HepG2 (cell line): ENCODE results near the gene CNGA1. TPM values are rescaled to one million over a fixed set of nuclear protein-coding genes. Genes with fewer than 3 reads are reported as not detected.

Source experiments
- ATAC-seq: fragments of 200-7000 bp; cut with Tn5 transposase; 3 replicates; pipeline ENCODE4 v1.9.1; 2020; ENCODE audit warnings: mild to moderate bottlenecking, moderate library complexity
- BruUV-seq: library from RNA; stranded (reverse); fragments of 400-500 nt; replicated peaks from 2 replicates; lab custom pipeline; 2021; lab: Mats Ljungman, UMichigan
- CTCF ChIA-PET: fragments of 300-600 bp; formaldehyde crosslinking; extraction: SDS; loops from one replicate; lab custom pipeline; 2021; ENCODE audit warnings: low total read pairs, inconsistent platforms, low intra/inter-chr PET ratio; lab: Yijun Ruan, JAX
- POLR2A ChIA-PET: fragments of 350-600 bp; sonication (Branson Sonifier 250); formaldehyde crosslinking; loops from one replicate; lab custom pipeline; 2020; ENCODE audit warnings: antibody characterized with exemption, inconsistent platforms; lab: Yijun Ruan, JAX
- DNase-seq: peaks from one replicate; pipeline ENCODE4 v3.0.0-alpha.2; 2015; ENCODE audit warnings: low spot score
- FAIRE-seq: peaks from 3 replicates; lab custom pipeline; 2011; peaks lifted over from hg19 to GRCh38; lab: Jason Lieb, UNC
- H2AFZ ChIP-seq: one replicate; pipeline ENCODE4 v1.6.1; 2011; ENCODE audit warnings: low read length, inconsistent platforms
- H3K27ac ChIP-seq: fragments of 300-600 bp; 3 replicates; pipeline ENCODE4 v1.8.0; 2011; ENCODE audit warnings: mixed run types, mild to moderate bottlenecking, mixed read lengths, low read length, inconsistent platforms; ENCODE audit not compliant: insufficient read depth; ENCODE audit errors: extremely low read length
- H3K27me3 ChIP-seq, 2 experiments: fragments of 200-600 bp in 1 of 2; 2 replicates in 1 of 2; 3 replicates in 1 of 2; pipeline versions ENCODE4 v1.6.0 to v1.8.0; 2011; ENCODE audit warnings: low read length in 2 of 2, mild to moderate bottlenecking in 2 of 2, moderate library complexity in 2 of 2, inconsistent platforms in 1 of 2; ENCODE audit not compliant: insufficient read depth in 2 of 2, control insufficient read depth in 1 of 2
- H3K36me3 ChIP-seq, 2 experiments: fragments of 200-600 bp in 1 of 2; replicated peaks in 1 of 2; 2 replicates in 1 of 2; 3 replicates in 1 of 2; pipeline versions ENCODE4 v1.5.1 to v1.8.0; 2011; ENCODE audit warnings: low read length in 2 of 2, inconsistent platforms in 1 of 2; ENCODE audit not compliant: insufficient read depth in 2 of 2, control insufficient read depth in 1 of 2
- H3K4me1 ChIP-seq: 2 replicates; pipeline ENCODE4 v1.5.1; 2012; ENCODE audit warnings: low read length, inconsistent platforms; ENCODE audit not compliant: insufficient read depth
- H3K4me2 ChIP-seq: 2 replicates; pipeline ENCODE4 v1.6.0; 2011; ENCODE audit warnings: low read depth, low read length, inconsistent platforms
- H3K4me3 ChIP-seq, 3 experiments: fragments of 200-600 bp in 1 of 3; sonication (generic), shearing (Covaris generic) in 1 of 3; replicated peaks in 1 of 3; 2 replicates each; pipeline ENCODE4 v1.5.1; 2011 to 2016; ENCODE audit warnings: low read length in 3 of 3, inconsistent platforms in 2 of 3, low read depth in 2 of 3, mild to moderate bottlenecking in 2 of 3, control low read depth in 1 of 3, mixed read lengths in 1 of 3; ENCODE audit not compliant: insufficient read depth in 1 of 3
- H3K79me2 ChIP-seq: one replicate; pipeline ENCODE4 v1.6.1; 2011; ENCODE audit warnings: low read length, inconsistent platforms; ENCODE audit not compliant: insufficient read depth
- H3K9ac ChIP-seq: 2 replicates; pipeline ENCODE4 v1.6.0; 2011; ENCODE audit warnings: mild to moderate bottlenecking, low read depth, low read length, inconsistent platforms; ENCODE audit not compliant: insufficient read depth
- H3K9me3 ChIP-seq: 2 replicates; pipeline ENCODE4 v1.5.1; 2012; ENCODE audit warnings: mild to moderate bottlenecking, low read length
- H4K20me1 ChIP-seq: 2 replicates; pipeline ENCODE4 v1.6.0; 2011; ENCODE audit warnings: inconsistent platforms, mild to moderate bottlenecking, low read length, moderate library complexity; ENCODE audit not compliant: insufficient read depth
- GTF2F1 ChIP-seq: fragments of 150-350 bp; IDR thresholded peaks from 2 replicates; pipeline ENCODE4 v1.6.1; 2014; ENCODE audit warnings: low read length
- HDAC1 ChIP-seq: sonication (generic); formaldehyde crosslinking; IDR thresholded peaks from 2 replicates; pipeline ENCODE4 v1.5.1; 2020; ENCODE audit warnings: mild to moderate bottlenecking, missing genetic modification reagents
- JUND ChIP-seq: sonication (generic); formaldehyde crosslinking; IDR thresholded peaks from 2 replicates; pipeline ENCODE4 v1.8.0; 2022; ENCODE audit warnings: mild to moderate bottlenecking, missing genetic modification reagents
- PHB2 ChIP-seq: fragments of 450-650 bp; IDR thresholded peaks from 2 replicates; pipeline ENCODE4 v1.6.1; 2018; ENCODE audit not compliant: partially characterized antibody
- RFX3 ChIP-seq: IDR thresholded peaks from 2 replicates; pipeline ENCODE4 v1.6.1; 2016; ENCODE audit warnings: missing biosample characterization, missing genetic modification reagents
- SIX4 ChIP-seq: sonication (generic); formaldehyde crosslinking; IDR thresholded peaks from 2 replicates; pipeline ENCODE4 v1.4.0; 2020; ENCODE audit warnings: missing genetic modification reagents
- SMAD3 ChIP-seq: sonication (generic); formaldehyde crosslinking; IDR thresholded peaks from 2 replicates; pipeline ENCODE4 v1.4.0; 2020; ENCODE audit warnings: missing genetic modification reagents
- SPEN ChIP-seq: sonication (generic); formaldehyde crosslinking; IDR thresholded peaks from 2 replicates; pipeline ENCODE4 v1.5.1; 2020; ENCODE audit warnings: low read depth, mild to moderate bottlenecking, missing genetic modification reagents
- TAF15 ChIP-seq: fragments of 200-400 bp; formaldehyde crosslinking; IDR thresholded peaks from one replicate; pipeline ENCODE4 v1.6.1; 2018; ENCODE audit warnings: mild to moderate bottlenecking, low read depth, low read length; ENCODE audit not compliant: poor library complexity, severe bottlenecking
- ZFP36L1 ChIP-seq: sonication (generic); formaldehyde crosslinking; IDR thresholded peaks from 2 replicates; pipeline ENCODE4 v1.8.0; 2022; ENCODE audit warnings: mild to moderate bottlenecking, missing genetic modification reagents, moderate library complexity
- ZNF549 ChIP-seq: sonication (generic); formaldehyde crosslinking; IDR thresholded peaks from 2 replicates; pipeline ENCODE4 v1.5.0; 2020; ENCODE audit warnings: missing genetic modification reagents
- ZNF766 ChIP-seq: sonication (generic); formaldehyde crosslinking; IDR thresholded peaks from 2 replicates; pipeline ENCODE4 v1.5.0; 2020; ENCODE audit warnings: missing genetic modification reagents, borderline replicate concordance
- ZNF780A ChIP-seq: sonication (generic); formaldehyde crosslinking; IDR thresholded peaks from 2 replicates; pipeline ENCODE4 v1.8.0; 2022; ENCODE audit warnings: mild to moderate bottlenecking, missing genetic modification reagents, moderate library complexity
- WGBS: methylation state at CpG from one replicate; pipeline ENCODE4 v1.1.6; 2017; ENCODE audit warnings: low lambda C conversion rate; 5-methylcytosine and 5-hydroxymethylcytosine counted together
- in situ Hi-C: cut with HindIII; loops from 2 replicates; pipeline ENCODE4 v1.10.0; 2017; ENCODE audit warnings: low pct_unique_long_range_greater_than_20kb; ENCODE audit not compliant: extremely low pct_ligation_motif_present
- intact Hi-C: fragments of 100-400 bp; cut with micrococcal nuclease; formaldehyde crosslinking; loops from one replicate; pipeline ENCODE4 v1.10.0; 2022; ENCODE audit not compliant: unreplicated experiment
- polyA plus RNA-seq, 8 experiments: library from polyadenylated mRNA; depleted of rRNA in 3 of 8; stranded (reverse) in 7 of 8; unstranded in 1 of 8; fragments of >200 nt; fragmentation: Illumina TruSeq in 4 of 8; extraction: Trizol in 4 of 8; gene quantifications; 2 replicates each; pipeline versions ENCODE4 v1.2.1 to v1.2.3, GENCODE V29; 2011 to 2016; ENCODE audit warnings: low read depth in 4 of 8, missing spikeins in 1 of 8, mixed read lengths in 1 of 8; ENCODE audit not compliant: insufficient read depth in 1 of 8
- total RNA-seq, 5 experiments: library from RNA; depleted of rRNA; stranded (reverse); fragments of >200 nt; fragmentation: Illumina TruSeq; extraction: Trizol; gene quantifications; 2 replicates each; pipeline ENCODE4 v1.2.3, GENCODE V29; 2016; ENCODE audit warnings: low read depth in 1 of 5
- TF ChIP-seq, protein P1 (sequence below): sonication (generic); formaldehyde crosslinking; IDR thresholded peaks from 2 replicates; pipeline ENCODE4 v1.4.0; 2020; ENCODE audit warnings: missing genetic modification reagents, mild to moderate bottlenecking, borderline replicate concordance
- TF ChIP-seq, protein P2 (sequence below): sonication (generic); formaldehyde crosslinking; IDR thresholded peaks from 2 replicates; pipeline ENCODE4 v1.4.0; 2020; ENCODE audit warnings: missing genetic modification reagents

CNGA1 gene
- total and polyA plus RNA-seq, 2 of the 13 experiments (the other 11 are each of a cell fraction or from before 2014, with no cell fraction given): 0.22 to 0.40 TPM

DNA sequence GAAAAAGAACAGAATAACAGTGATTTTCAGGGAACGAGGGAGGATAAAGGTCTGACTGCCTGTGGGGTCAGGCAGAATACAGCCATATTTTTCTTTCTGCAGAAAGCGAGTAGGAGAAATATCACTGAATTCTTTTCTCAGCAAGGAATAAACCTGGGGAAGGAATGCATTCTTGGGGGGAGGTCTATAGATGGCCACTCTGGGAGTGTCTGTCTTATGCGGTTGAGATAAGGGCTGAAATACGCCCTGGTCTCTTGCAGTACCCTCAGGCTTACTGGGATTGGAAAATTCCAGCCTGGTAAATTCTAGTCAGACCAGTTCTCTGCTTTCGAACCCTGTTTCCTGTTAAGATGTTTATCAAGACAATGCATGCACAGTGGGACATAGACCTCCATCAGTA lies 26.3 kb downstream of the CNGA1 start:
- Histone ChIP-seq H3K9me3 (no peaks in the 10 kb centered on the region), H3K4me3 (no peak overlapping the region), H3K27ac (no peak overlapping the region), H3K4me2 (no peak overlapping the region), H3K27me3 (no peaks in the 10 kb centered on the region), H3K36me3 (no peaks in the 10 kb centered on the region), H3K9ac (no peak overlapping the region), H4K20me1 (no peaks in the 10 kb centered on the region), H2AFZ (no peak overlapping the region), H3K79me2 (no peaks in the 10 kb centered on the region), H3K4me1 (no peaks in the 10 kb centered on the region)
- intact Hi-C loops: no loop called here
- POLR2A ChIA-PET: no interaction called here
- CTCF ChIA-PET: no interaction called here
- no peak for FAIRE-seq
- TF ChIP-seq RFX3 (no peak), SMAD3 (CRISPR knock-in tag) (no peak), ZFP36L1 (CRISPR knock-in tag) (no peak), ZNF780A (no peak), SPEN (no peak), JUND (CRISPR knock-in tag) (no peak), GTF2F1 (no peak), HDAC1 (CRISPR knock-in tag) (no peak), TAF15 (no peak), PHB2 (no peak), ZNF766 (CRISPR knock-in tag) (no peak)
- 60% methylated on average over 4 of the region's 5 CpGs for WGBS
- DNase-seq: no peak
- BruUV-seq: no TSS peak
- no peak for ATAC-seq
- in situ Hi-C loops: no loop called here

DNA sequence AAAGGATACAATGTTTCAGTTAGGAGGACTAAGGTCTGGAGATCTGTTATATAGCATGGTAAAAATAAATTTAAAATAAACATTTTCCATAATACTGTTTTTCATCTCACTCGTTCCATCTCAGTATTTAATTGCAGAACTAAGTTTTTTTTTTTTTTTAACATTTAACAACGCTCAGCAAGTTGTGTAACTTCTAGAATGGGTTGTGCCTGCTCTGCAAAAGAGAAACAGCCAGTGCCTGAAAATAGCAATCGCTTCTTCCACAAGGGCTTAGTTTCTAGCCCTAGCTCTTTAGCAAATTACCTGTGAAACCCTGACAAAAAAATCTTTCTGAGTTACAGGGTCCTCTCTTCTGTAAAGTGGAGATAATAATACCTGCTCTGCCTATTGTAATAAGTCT lies 41.9 kb downstream of the CNGA1 start:
- in situ Hi-C loops: no loop called here
- ATAC-seq (no peak), FAIRE-seq (no peak)
- TF ChIP-seq, protein P1, sequence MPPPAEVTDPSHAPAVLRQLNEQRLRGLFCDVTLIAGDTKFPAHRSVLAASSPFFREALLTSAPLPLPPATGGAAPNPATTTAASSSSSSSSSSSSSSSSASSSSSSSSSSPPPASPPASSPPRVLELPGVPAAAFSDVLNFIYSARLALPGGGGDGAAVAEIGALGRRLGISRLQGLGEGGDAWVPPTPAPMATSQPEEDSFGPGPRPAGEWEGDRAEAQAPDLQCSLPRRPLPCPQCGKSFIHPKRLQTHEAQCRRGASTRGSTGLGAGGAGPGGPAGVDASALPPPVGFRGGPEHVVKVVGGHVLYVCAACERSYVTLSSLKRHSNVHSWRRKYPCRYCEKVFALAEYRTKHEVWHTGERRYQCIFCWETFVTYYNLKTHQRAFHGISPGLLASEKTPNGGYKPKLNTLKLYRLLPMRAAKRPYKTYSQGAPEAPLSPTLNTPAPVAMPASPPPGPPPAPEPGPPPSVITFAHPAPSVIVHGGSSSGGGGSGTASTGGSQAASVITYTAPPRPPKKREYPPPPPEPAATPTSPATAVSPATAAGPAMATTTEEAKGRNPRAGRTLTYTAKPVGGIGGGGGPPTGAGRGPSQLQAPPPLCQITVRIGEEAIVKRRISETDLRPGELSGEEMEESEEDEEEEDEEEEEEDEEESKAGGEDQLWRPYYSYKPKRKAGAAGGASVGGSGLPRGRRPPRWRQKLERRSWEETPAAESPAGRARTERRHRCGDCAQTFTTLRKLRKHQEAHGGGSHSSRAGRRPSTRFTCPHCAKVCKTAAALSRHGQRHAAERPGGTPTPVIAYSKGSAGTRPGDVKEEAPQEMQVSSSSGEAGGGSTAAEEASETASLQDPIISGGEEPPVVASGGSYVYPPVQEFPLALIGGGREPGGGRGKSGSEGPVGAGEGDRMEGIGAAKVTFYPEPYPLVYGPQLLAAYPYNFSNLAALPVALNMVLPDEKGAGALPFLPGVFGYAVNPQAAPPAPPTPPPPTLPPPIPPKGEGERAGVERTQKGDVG (CRISPR knock-in tag): no peak
- TF ChIP-seq SIX4 (CRISPR knock-in tag) (no peak), ZNF549 (CRISPR knock-in tag) (no peak)
- TF ChIP-seq, protein P2, sequence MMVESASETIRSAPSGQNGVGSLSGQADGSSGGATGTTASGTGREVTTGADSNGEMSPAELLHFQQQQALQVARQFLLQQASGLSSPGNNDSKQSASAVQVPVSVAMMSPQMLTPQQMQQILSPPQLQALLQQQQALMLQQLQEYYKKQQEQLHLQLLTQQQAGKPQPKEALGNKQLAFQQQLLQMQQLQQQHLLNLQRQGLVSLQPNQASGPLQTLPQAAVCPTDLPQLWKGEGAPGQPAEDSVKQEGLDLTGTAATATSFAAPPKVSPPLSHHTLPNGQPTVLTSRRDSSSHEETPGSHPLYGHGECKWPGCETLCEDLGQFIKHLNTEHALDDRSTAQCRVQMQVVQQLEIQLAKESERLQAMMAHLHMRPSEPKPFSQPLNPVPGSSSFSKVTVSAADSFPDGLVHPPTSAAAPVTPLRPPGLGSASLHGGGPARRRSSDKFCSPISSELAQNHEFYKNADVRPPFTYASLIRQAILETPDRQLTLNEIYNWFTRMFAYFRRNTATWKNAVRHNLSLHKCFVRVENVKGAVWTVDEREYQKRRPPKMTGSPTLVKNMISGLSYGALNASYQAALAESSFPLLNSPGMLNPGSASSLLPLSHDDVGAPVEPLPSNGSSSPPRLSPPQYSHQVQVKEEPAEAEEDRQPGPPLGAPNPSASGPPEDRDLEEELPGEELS: no peak

More for the DNA sequence above, 41.9 kb downstream of the CNGA1 start:
- H3K36me3 ChIP-seq: no peaks in the 10 kb centered on the region
- H3K79me2 ChIP-seq: no peaks in the 10 kb centered on the region
- H3K4me2 ChIP-seq: no peak overlapping the region
- intact Hi-C loops: no loop called here
- no peak overlapping the region for H3K4me3 ChIP-seq
- H3K27ac ChIP-seq: no peak overlapping the region
- no peak overlapping the region for H2AFZ ChIP-seq
- no peak for DNase-seq
- H3K4me1 ChIP-seq: no peaks in the 10 kb centered on the region
- ChIA-PET CTCF (no interaction called here), POLR2A (no interaction called here)
- BruUV-seq: no TSS peak
- no peaks in the 10 kb centered on the region for H4K20me1 ChIP-seq
- no peaks in the 10 kb centered on the region for H3K27me3 ChIP-seq
- 12% methylated on average over 3 of the region's 3 CpGs for WGBS
- no peak overlapping the region for H3K9ac ChIP-seq
- H3K9me3 ChIP-seq: no peaks in the 10 kb centered on the region
